ENCODE data around the gene IL10. TPM values are rescaled to one million over a fixed set of nuclear protein-coding genes. Genes with fewer than 3 reads are reported as not detected.

Gene IL10
- total RNA-seq, 1 donor from 2014 or later, result not detected

- H3K36me3 Mint-ChIP-seq (ENCODE audit: unreplicated experiment), result no peaks in the 10 kb centered on the region
- no peaks in the 10 kb centered on the region for H3K4me1 Mint-ChIP-seq (ENCODE audit: unreplicated experiment)
- DNase-seq (ENCODE audit: extremely low spot score, unreplicated experiment), result no peak
- peaks cover 8% of the 10 kb centered on the region for H3K27me3 Mint-ChIP-seq (ENCODE audit: unreplicated experiment)
- no peak overlapping the region for H3K27ac Mint-ChIP-seq (ENCODE audit: unreplicated experiment)
- TF ChIP-seq, protein P1, sequence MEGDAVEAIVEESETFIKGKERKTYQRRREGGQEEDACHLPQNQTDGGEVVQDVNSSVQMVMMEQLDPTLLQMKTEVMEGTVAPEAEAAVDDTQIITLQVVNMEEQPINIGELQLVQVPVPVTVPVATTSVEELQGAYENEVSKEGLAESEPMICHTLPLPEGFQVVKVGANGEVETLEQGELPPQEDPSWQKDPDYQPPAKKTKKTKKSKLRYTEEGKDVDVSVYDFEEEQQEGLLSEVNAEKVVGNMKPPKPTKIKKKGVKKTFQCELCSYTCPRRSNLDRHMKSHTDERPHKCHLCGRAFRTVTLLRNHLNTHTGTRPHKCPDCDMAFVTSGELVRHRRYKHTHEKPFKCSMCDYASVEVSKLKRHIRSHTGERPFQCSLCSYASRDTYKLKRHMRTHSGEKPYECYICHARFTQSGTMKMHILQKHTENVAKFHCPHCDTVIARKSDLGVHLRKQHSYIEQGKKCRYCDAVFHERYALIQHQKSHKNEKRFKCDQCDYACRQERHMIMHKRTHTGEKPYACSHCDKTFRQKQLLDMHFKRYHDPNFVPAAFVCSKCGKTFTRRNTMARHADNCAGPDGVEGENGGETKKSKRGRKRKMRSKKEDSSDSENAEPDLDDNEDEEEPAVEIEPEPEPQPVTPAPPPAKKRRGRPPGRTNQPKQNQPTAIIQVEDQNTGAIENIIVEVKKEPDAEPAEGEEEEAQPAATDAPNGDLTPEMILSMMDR (IDR thresholded peaks at IDR 0.05), result no peak
- no peaks in the 10 kb centered on the region for H3K9me3 Mint-ChIP-seq (ENCODE audit: unreplicated experiment)
- H3K4me3 Mint-ChIP-seq (ENCODE audit: unreplicated experiment), result no peak overlapping the region
These were observed 27.0 kb downstream of the IL10 start for GRCh38 chr1:206745301-206745700.

GRCh38 chr1:206744683-206745082, 27.6 kb downstream of the IL10 start:
- Mint-ChIP-seq H3K4me3 (ENCODE audit: unreplicated experiment) (no peak overlapping the region), H3K27me3 (ENCODE audit: unreplicated experiment) (peaks cover 5% of the 10 kb centered on the region), H3K36me3 (ENCODE audit: unreplicated experiment) (no peaks in the 10 kb centered on the region), H3K9me3 (ENCODE audit: unreplicated experiment) (no peaks in the 10 kb centered on the region), H3K4me1 (ENCODE audit: unreplicated experiment) (peaks cover 2% of the 10 kb centered on the region), H3K27ac (ENCODE audit: unreplicated experiment) (no peak overlapping the region)
- TF ChIP-seq, protein P1 (IDR thresholded peaks at IDR 0.05), result no peak
- DNase-seq (ENCODE audit: extremely low spot score, unreplicated experiment), result no peak

- TF ChIP-seq, protein P1 (IDR thresholded peaks at IDR 0.05), result no peak
- Mint-ChIP-seq H3K27me3 (ENCODE audit: unreplicated experiment) (no peaks in the 10 kb centered on the region), H3K27ac (ENCODE audit: unreplicated experiment) (no peak overlapping the region), H3K4me1 (ENCODE audit: unreplicated experiment) (peaks cover 16% of the 10 kb centered on the region), H3K9me3 (ENCODE audit: unreplicated experiment) (no peaks in the 10 kb centered on the region), H3K36me3 (ENCODE audit: unreplicated experiment) (no peaks in the 10 kb centered on the region), H3K4me3 (ENCODE audit: unreplicated experiment) (no peak overlapping the region)
- no peak for DNase-seq (ENCODE audit: extremely low spot score, unreplicated experiment)
These were observed 29.4 kb downstream of the IL10 start for GRCh38 chr1:206742719-206743383.

- no peaks in the 10 kb centered on the region for H3K27me3 Mint-ChIP-seq (ENCODE audit: unreplicated experiment)
- peaks cover 4% of the 10 kb centered on the region for H3K36me3 Mint-ChIP-seq (ENCODE audit: unreplicated experiment)
These were observed 31.1 kb downstream of the IL10 start for GRCh38 chr1:206741142-206741701.

More at GRCh38 chr1:206741142-206741701, 31.1 kb downstream of the IL10 start:
- TF ChIP-seq, protein P1 (IDR thresholded peaks at IDR 0.05), result no peak
- no peaks in the 10 kb centered on the region for H3K9me3 Mint-ChIP-seq (ENCODE audit: unreplicated experiment)
- H3K27ac Mint-ChIP-seq (ENCODE audit: unreplicated experiment), result no peak overlapping the region
- H3K4me3 Mint-ChIP-seq (ENCODE audit: unreplicated experiment), result no peak overlapping the region
- DNase-seq (ENCODE audit: extremely low spot score, unreplicated experiment), result no peak
- peaks cover 16% of the 10 kb centered on the region for H3K4me1 Mint-ChIP-seq (ENCODE audit: unreplicated experiment)
